Measurements from ENCODE around the gene SERP2.

SERP2 gene

GRCh38 chr13:44359983-44360375, 13.6 kb upstream of the SERP2 start:
- no peak for DNase-seq

GRCh38 chr13:44362394-44363040, 11.1 kb upstream of the SERP2 start:
- DNase-seq: no peak

- DNase-seq: no peak
These were observed 9.8 kb upstream of the SERP2 start for GRCh38 chr13:44363631-44364344.

GRCh38 chr13:44364345-44365000, 9.2 kb upstream of the SERP2 start:
- DNase-seq: no peak

- no peak for DNase-seq
These were observed 8.6 kb upstream of the SERP2 start for GRCh38 chr13:44365008-44365407.

GRCh38 chr13:44365899-44366298, 7.7 kb upstream of the SERP2 start:
- no peak for DNase-seq

- no peak for DNase-seq
These were observed 5.5 kb upstream of the SERP2 start for GRCh38 chr13:44368062-44368591.

- peak; percentile 10 for DNase-seq
These were observed 4.8 kb upstream of the SERP2 start for GRCh38 chr13:44368599-44369368.

GRCh38 chr13:44371421-44371820, 2.2 kb upstream of the SERP2 start:
- DNase-seq: no peak

GRCh38 chr13:44373247-44373600, 400 bp upstream of the SERP2 start:
- DNase-seq: no peak

GRCh38 chr13:44374348-44374712, 706 bp downstream of the SERP2 start:
- DNase-seq: no peak

- no peak for DNase-seq
These were observed 4.7 kb downstream of the SERP2 start for GRCh38 chr13:44378277-44378676.

GRCh38 chr13:44379885-44380284, 6.3 kb downstream of the SERP2 start:
- no peak for DNase-seq

GRCh38 chr13:44380404-44381165, 7.0 kb downstream of the SERP2 start:
- DNase-seq: no peak

GRCh38 chr13:44382635-44383145, 9.1 kb downstream of the SERP2 start:
- DNase-seq: no peak

GRCh38 chr13:44383945-44384344, 10.3 kb downstream of the SERP2 start:
- DNase-seq: no peak

GRCh38 chr13:44384778-44385177, 11.2 kb downstream of the SERP2 start:
- DNase-seq: no peak

- DNase-seq: no peak
These were observed 11.8 kb downstream of the SERP2 start for GRCh38 chr13:44385401-44385800.

GRCh38 chr13:44385847-44386246, 12.2 kb downstream of the SERP2 start:
- no peak for DNase-seq

- no peak for DNase-seq
These were observed 13.4 kb downstream of the SERP2 start for GRCh38 chr13:44386913-44387556.

- no peak for DNase-seq
These were observed 14.9 kb downstream of the SERP2 start for GRCh38 chr13:44388427-44389059.

Measured in NCI-H2029 (cell line).